Muscle layer of duodenum (tissue), 2 donors: Measurements from ENCODE around the gene FTSJ1.
"Not testable (repeated sequence)": the region's sequence is repeated elsewhere in the genome, so short reads cannot be mapped to it uniquely, and the experiment has no call there.

Source experiments
- H3K27ac ChIP-seq: one replicate; pipeline ENCODE4 v1.7.0; 2013; ENCODE audit warnings: mild to moderate bottlenecking, low read length
- H3K27me3 ChIP-seq: one replicate; pipeline ENCODE4 v1.7.0; 2013; ENCODE audit warnings: low read depth, mild to moderate bottlenecking, control low read depth, low read length
- H3K36me3 ChIP-seq, 2 donors: one replicate each; pipeline ENCODE4 v1.7.0; 2013; ENCODE audit warnings: low read length in 2 of 2, control low read depth in 1 of 2, mild to moderate bottlenecking in 1 of 2; ENCODE audit not compliant: insufficient read depth in 2 of 2, control insufficient read depth in 1 of 2
- H3K4me1 ChIP-seq, 2 donors: one replicate each; pipeline ENCODE4 v1.7.0; 2013; ENCODE audit warnings: low read length in 2 of 2, mild to moderate bottlenecking in 2 of 2, control low read depth in 1 of 2, moderate library complexity in 1 of 2; ENCODE audit not compliant: insufficient read depth in 2 of 2, control insufficient read depth in 1 of 2
- H3K4me3 ChIP-seq, 2 donors: one replicate each; pipeline ENCODE4 v1.7.0; 2013; ENCODE audit warnings: low read length in 2 of 2, low read depth in 1 of 2, mild to moderate bottlenecking in 1 of 2
- H3K9me3 ChIP-seq, 2 donors: one replicate each; pipeline ENCODE4 v1.7.0; 2013; ENCODE audit warnings: low read length in 2 of 2, control low read depth in 1 of 2, mild to moderate bottlenecking in 1 of 2; ENCODE audit not compliant: control insufficient read depth in 1 of 2
- donor health status: healthy.

FTSJ1 gene

GRCh38 chrX:48515842-48516241, 39.8 kb downstream of the FTSJ1 start:
- no peaks in the 10 kb centered on the region for H3K27me3 ChIP-seq
- no peaks in the 10 kb centered on the region for H3K9me3 ChIP-seq
- H3K4me3 ChIP-seq, result no peak overlapping the region
- H3K36me3 ChIP-seq, result peaks cover 0 to 14% of the 10 kb centered on the region in 2 donors
- H3K4me1 ChIP-seq, result no peaks in the 10 kb centered on the region
- no peak overlapping the region for H3K27ac ChIP-seq

DNA sequence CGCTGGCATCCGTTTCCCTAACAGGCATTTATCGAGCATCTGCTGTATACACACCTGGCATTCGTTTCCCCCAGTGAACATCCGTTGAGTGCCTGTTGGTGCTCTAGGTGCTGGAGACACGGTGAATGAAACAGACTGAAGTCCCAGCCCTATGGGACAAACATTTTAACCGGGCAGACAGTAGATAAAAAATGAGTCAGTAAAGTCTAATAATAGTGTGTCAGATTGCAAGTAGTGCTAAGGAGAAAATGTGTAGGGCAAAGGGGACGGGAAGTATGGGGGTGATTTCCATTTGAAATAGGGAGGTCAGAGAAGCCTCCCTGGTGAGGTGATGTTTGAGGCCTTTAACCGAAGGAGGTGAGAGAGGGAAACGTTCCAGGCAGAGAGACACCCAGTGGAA, 40.3 kb downstream of the FTSJ1 start:
- Histone ChIP-seq H3K9me3 (no peaks in the 10 kb centered on the region), H3K27me3 (no peaks in the 10 kb centered on the region), H3K4me1 (no peaks in the 10 kb centered on the region), H3K27ac (no peak overlapping the region), H3K36me3 (peaks cover 0 to 14% of the 10 kb centered on the region in 2 donors), H3K4me3 (no peak overlapping the region)

DNA sequence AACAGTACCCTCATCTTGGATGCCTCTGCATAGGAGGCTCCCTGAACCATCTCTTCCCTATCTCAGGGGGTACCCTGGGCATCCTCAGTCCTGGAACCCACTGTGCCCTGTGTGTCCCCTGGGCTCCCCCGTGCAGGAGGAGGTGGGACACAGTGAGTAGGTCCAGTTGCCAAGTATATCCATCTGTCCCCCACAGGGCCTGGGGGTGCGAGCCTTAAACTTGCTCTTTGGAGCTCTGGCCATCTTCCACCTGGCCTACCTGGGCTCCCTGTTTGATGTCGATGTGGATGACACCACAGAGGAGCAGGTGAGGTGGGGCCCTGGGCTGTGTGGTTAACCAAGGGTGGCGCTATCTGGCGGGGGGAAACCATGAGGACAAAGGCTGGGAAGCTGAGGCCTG, 41.0 kb downstream of the FTSJ1 start:
- Histone ChIP-seq H3K27ac (no peak overlapping the region), H3K36me3 (peaks cover 0 to 14% of the 10 kb centered on the region in 2 donors)

GRCh38 chrX:48519481-48519880, 43.5 kb downstream of the FTSJ1 start:
- not testable (repeated sequence) for H3K27ac ChIP-seq

More for the DNA sequence above, 41.0 kb downstream of the FTSJ1 start:
- no peak overlapping the region for H3K4me3 ChIP-seq
- no peaks in the 10 kb centered on the region for H3K9me3 ChIP-seq
- H3K27me3 ChIP-seq, result no peaks in the 10 kb centered on the region
- H3K4me1 ChIP-seq, result no peaks in the 10 kb centered on the region

GRCh38 chrX:48520455-48520854, 44.5 kb downstream of the FTSJ1 start:
- H3K4me3 ChIP-seq, result no peak overlapping the region
- no peaks in the 10 kb centered on the region for H3K27me3 ChIP-seq
- H3K4me1 ChIP-seq, result no peaks in the 10 kb centered on the region
- H3K27ac ChIP-seq, result no peak overlapping the region
- peaks cover 0 to 7% of the 10 kb centered on the region in 2 donors for H3K36me3 ChIP-seq
- no peaks in the 10 kb centered on the region for H3K9me3 ChIP-seq

More at GRCh38 chrX:48519481-48519880, 43.5 kb downstream of the FTSJ1 start:
- H3K36me3 ChIP-seq, H3K9me3 ChIP-seq, H3K4me1 ChIP-seq, H3K4me3 ChIP-seq, H3K27me3 ChIP-seq: not testable (repeated sequence)

DNA sequence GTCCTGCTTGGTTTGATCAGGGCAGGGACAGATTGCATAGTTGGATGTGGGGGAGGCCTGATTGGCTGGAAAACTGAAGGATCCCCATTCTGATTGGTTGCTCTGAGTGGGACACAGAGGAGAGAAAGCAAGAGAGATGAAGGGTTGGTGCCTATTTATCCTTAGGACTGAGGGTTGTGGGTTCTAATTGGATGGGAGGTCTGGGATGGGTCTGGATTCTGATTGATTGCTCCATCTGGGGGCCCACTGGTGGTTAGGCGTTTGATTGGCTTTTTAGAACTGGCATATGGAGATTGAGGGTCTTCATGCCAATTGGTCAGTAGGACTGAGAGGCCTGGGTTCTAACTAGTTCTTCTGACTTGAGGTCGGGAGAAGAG, 45.0 kb downstream of the FTSJ1 start:
- peak overlapping the region; percentile 71 to 76 for H3K4me3 ChIP-seq
- H3K27ac ChIP-seq, result peak overlapping the region; percentile 45
- no peaks in the 10 kb centered on the region for H3K27me3 ChIP-seq
- H3K36me3 ChIP-seq, result peaks cover 0 to 5% of the 10 kb centered on the region in 2 donors
- no peaks in the 10 kb centered on the region for H3K4me1 ChIP-seq
- H3K9me3 ChIP-seq, result no peaks in the 10 kb centered on the region

- Histone ChIP-seq H3K4me1 (no peaks in the 10 kb centered on the region), H3K4me3 (peak within 1 kb of the TSS; percentile 71 to 76), H3K27ac (peak within 1 kb of the TSS; percentile 51), H3K9me3 (no peaks in the 10 kb centered on the region), H3K27me3 (no peaks in the 10 kb centered on the region), H3K36me3 (peaks cover 0 to 2% of the 10 kb centered on the region in 2 donors)
These were observed 45.6 kb downstream of the FTSJ1 start, which contains the start of gene EBP for GRCh38 chrX:48521353-48522243. EBP (plus strand) TSS chrX:48521808; CDS start chrX:48523772, 1,964 bp downstream.

DNA sequence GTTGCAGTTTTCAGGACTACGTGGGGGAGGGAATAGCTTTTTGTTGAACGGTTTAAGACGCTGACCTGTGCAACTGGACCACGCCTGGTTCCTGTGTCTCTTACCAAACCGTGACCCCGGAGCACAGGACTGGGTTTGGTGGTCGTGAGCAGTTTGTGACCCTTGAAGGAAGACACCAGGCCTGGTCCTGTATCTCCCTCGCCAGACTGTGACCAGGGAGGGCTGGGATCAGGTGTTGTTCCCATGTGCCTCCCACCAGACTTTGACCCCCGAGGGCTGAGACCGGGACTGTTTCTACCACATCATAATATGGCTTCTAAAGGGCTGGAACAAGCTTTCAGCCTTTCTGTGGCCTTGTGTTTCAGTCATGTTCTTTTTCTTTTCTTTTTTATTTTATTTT, 46.3 kb downstream of the FTSJ1 start:
- Histone ChIP-seq H3K27ac (peak overlapping the region; percentile 51), H3K27me3 (no peaks in the 10 kb centered on the region), H3K4me1 (no peaks in the 10 kb centered on the region), H3K9me3 (no peaks in the 10 kb centered on the region), H3K36me3 (peaks cover 4 to 9% of the 10 kb centered on the region in 2 donors), H3K4me3 (peak overlapping the region; percentile 71 to 76)

DNA sequence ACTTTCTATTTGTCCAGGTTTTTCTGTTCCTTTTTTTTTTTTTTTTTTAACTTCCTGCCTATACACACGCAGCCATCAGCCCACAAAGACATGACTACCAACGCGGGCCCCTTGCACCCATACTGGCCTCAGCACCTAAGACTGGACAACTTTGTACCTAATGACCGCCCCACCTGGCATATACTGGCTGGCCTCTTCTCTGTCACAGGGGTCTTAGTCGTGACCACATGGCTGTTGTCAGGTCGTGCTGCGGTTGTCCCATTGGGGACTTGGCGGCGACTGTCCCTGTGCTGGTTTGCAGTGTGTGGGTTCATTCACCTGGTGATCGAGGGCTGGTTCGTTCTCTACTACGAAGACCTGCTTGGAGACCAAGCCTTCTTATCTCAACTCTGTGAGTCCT, 47.7 kb downstream of the FTSJ1 start:
- H3K36me3 ChIP-seq, result peaks cover 5 to 10% of the 10 kb centered on the region in 2 donors
- H3K4me3 ChIP-seq, result no peak overlapping the region
- no peaks in the 10 kb centered on the region for H3K9me3 ChIP-seq
- H3K27me3 ChIP-seq, result no peaks in the 10 kb centered on the region
- H3K27ac ChIP-seq, result no peak overlapping the region
- H3K4me1 ChIP-seq, result no peaks in the 10 kb centered on the region

- peaks cover 5 to 10% of the 10 kb centered on the region in 2 donors for H3K36me3 ChIP-seq
- not testable (repeated sequence) for H3K9me3 ChIP-seq, H3K27me3 ChIP-seq
These were observed 49.9 kb downstream of the FTSJ1 start for GRCh38 chrX:48525853-48526252.

GRCh38 chrX:48530736-48531135, 54.7 kb downstream of the FTSJ1 start:
- Histone ChIP-seq H3K27me3 (no peaks in the 10 kb centered on the region), H3K4me1 (no peaks in the 10 kb centered on the region), H3K9me3 (no peaks in the 10 kb centered on the region), H3K4me3 (no peak overlapping the region), H3K27ac (no peak overlapping the region), H3K36me3 (peaks cover 5 to 10% of the 10 kb centered on the region in 2 donors)

More at GRCh38 chrX:48525853-48526252, 49.9 kb downstream of the FTSJ1 start:
- not testable (repeated sequence) for H3K27ac ChIP-seq, H3K4me1 ChIP-seq, H3K4me3 ChIP-seq
